Brain pericyte (primary cell): ENCODE results near the gene FZD2.
"Not testable (repeated sequence)": the region's sequence is repeated elsewhere in the genome, so short reads cannot be mapped to it uniquely, and the experiment has no call there.

ENCODE experiments used
- DNase-seq: peaks from one replicate; pipeline ENCODE4 v3.0.0-alpha.2; 2012; ENCODE audit warnings: low read depth, low spot score

FZD2 gene

DNA sequence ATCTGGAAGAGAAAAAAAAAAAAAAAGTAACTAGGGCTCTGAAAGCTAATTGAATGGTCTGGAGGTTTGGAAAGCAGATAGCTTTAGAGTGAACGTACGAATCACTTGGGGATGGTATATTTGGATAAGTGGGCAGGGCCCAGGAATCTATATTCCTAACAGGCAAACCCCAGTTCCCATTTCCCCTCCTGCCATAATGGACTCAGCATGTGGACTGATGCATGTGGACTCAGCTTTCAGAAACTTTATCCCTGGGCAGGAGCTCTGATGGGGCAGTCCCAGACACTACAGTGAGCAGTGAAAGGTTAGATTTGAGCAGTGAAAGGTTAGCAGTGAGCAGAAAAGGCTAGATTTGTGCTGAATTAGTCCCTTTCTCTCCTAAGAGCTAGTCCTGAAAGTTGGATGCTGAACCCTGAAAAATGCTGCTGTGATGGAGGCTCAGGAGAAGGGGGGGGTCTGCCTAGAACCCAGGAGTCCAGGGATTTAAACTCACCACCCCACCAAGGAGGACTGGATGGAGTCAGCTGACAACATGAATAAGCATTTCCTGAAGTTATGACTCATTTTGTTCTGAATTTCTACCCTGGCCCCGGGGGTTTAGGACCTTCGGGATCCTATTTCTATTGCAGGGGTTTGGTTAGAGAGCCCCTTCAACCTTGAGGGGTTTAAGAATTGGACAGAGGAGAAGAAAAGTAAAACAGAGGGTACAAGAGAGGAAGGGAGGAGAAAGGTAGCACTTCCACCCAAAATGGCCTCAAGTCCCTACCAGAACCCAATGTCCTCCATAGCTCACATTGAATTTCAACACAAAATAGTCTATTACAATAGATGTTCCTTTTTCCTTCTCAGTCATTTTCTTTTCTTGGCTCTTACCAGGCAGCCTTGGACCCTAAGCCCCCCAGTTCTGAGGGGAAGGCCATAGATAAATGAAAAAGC lies 10.3 kb upstream of the FZD2 start:
- no peak for DNase-seq

GRCh38 chr17:44547625-44548267 lies 9.5 kb upstream of the FZD2 start:
- DNase-seq: no peak

- DNase-seq: no peak
Measured at GRCh38 chr17:44548376-44549230, 8.7 kb upstream of the FZD2 start.

DNA sequence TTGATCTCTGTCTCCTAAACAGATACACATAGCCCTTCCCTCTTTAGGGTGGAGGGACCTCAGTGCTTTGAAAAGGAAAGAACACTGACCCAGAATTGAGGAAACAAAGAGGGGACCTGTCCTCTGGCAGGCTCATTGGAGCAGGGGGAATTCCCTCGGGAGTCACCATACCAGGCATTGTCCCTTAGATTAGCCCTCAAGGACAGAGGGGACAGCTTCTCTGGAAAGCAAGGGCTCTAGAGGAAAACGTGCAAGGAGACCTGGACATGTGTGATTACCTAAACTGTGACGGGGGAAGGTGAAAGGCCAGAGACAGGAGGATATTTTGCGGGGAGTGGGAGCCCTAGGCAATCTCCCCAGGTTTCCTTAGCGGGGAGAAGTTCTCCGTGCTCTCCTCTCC lies 7.6 kb upstream of the FZD2 start:
- DNase-seq: no peak

GRCh38 chr17:44552361-44552760 lies 4.9 kb upstream of the FZD2 start:
- no peak for DNase-seq

- no peak for DNase-seq
Measured at GRCh38 chr17:44555099-44555498, 2.2 kb upstream of the FZD2 start.

- no peak for DNase-seq
Measured at GRCh38 chr17:44556166-44556831, 985 bp upstream of the FZD2 start.

DNA sequence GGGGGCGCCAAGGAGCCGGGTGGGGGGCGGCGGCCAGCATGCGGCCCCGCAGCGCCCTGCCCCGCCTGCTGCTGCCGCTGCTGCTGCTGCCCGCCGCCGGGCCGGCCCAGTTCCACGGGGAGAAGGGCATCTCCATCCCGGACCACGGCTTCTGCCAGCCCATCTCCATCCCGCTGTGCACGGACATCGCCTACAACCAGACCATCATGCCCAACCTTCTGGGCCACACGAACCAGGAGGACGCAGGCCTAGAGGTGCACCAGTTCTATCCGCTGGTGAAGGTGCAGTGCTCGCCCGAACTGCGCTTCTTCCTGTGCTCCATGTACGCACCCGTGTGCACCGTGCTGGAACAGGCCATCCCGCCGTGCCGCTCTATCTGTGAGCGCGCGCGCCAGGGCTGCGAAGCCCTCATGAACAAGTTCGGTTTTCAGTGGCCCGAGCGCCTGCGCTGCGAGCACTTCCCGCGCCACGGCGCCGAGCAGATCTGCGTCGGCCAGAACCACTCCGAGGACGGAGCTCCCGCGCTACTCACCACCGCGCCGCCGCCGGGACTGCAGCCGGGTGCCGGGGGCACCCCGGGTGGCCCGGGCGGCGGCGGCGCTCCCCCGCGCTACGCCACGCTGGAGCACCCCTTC lies 484 bp downstream of the FZD2 start:
- DNase-seq: peak; percentile 64

DNA sequence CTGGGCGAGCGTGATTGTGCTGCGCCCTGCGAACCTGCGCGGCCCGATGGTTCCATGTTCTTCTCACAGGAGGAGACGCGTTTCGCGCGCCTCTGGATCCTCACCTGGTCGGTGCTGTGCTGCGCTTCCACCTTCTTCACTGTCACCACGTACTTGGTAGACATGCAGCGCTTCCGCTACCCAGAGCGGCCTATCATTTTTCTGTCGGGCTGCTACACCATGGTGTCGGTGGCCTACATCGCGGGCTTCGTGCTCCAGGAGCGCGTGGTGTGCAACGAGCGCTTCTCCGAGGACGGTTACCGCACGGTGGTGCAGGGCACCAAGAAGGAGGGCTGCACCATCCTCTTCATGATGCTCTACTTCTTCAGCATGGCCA lies 1.0 kb downstream of the FZD2 start:
- DNase-seq: no peak

DNA sequence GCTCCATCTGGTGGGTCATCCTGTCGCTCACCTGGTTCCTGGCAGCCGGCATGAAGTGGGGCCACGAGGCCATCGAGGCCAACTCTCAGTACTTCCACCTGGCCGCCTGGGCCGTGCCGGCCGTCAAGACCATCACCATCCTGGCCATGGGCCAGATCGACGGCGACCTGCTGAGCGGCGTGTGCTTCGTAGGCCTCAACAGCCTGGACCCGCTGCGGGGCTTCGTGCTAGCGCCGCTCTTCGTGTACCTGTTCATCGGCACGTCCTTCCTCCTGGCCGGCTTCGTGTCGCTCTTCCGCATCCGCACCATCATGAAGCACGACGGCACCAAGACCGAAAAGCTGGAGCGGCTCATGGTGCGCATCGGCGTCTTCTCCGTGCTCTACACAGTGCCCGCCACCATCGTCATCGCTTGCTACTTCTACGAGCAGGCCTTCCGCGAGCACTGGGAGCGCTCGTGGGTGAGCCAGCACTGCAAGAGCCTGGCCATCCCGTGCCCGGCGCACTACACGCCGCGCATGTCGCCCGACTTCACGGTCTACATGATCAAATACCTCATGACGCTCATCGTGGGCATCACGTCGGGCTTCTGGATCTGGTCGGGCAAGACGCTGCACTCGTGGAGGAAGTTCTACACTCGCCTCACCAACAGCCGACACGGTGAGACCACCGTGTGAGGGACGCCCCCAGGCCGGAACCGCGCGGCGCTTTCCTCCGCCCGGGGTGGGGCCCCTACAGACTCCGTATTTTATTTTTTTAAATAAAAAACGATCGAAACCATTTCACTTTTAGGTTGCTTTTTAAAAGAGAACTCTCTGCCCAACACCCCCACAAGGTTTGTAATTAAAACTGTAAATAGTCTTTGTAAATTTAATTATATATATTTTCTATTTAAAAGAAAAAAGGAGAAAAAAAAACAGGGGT lies 1.7 kb downstream of the FZD2 start:
- no peak for DNase-seq

DNA sequence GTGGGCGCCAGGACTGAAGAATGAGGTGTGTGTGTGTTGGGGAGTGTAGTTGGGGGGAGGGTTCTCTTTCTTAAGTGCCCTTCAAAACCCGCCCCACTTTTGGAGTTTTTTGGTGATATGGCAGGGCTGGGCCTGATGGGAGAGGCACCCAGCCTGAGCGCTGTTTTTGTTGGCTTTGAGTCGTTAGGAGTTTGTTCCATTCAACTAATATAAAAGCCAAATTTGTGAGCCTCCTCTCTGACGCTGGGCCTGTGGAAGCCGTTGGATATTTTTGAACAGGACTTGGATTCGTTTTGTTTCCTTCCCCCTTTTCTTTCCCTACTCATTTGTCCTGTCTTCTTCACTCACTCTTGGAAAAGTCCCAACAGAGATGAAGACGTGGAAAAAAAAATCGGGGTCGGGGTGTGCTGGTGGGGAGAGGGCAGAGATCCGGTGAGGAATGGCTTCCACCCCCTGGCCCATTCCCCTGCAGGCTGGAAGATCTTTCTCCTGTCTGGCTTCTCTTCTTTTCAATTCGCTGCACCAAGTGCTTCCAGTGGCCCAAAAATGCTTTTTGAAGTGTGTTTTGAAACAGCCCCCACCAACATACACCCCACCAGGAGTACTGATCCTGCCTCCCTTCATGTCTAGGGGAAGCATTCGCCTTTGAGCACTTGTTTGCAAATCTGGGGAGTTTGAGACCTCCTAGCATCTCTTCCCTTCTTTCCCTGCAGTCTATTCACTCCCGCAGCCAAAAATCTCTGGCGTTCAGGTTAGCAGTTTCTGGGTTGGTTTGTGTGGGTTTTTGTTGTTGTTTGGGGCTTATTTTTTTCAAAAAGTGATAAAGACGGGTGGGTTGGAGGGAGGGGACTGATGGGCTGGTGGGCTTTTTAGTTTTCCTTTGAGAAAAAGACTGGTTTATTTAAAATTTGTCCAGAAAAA lies 2.6 kb downstream of the FZD2 start:
- DNase-seq: no peak

- DNase-seq: no peak
Measured at GRCh38 chr17:44561237-44561623, 3.9 kb downstream of the FZD2 start.

- DNase-seq: no peak
Measured at GRCh38 chr17:44564429-44564828, 7.1 kb downstream of the FZD2 start.

- no peak for DNase-seq
Measured at GRCh38 chr17:44565866-44566443, 8.7 kb downstream of the FZD2 start.

- not testable (repeated sequence) for DNase-seq
Measured at GRCh38 chr17:44568311-44568944, 11.1 kb downstream of the FZD2 start.

- no peak for DNase-seq
Measured at GRCh38 chr17:44568945-44569858, 11.9 kb downstream of the FZD2 start.

GRCh38 chr17:44572801-44573200 lies 15.5 kb downstream of the FZD2 start:
- DNase-seq: no peak
